ENCODE data around the gene MUC4.

- TF ChIP-seq CTCF (IDR thresholded peaks at IDR 0.05) (no peak), POLR2AphosphoS5 (IDR thresholded peaks at IDR 0.05) (no peak)
Measured at GRCh38 chr3:195845483-195845882, 33.8 kb upstream of the MUC4 start.
